GM18498 (cell line): ENCODE results near the gene TEX50.
"Not testable (repeated sequence)": the region's sequence is repeated elsewhere in the genome, so short reads cannot be mapped to it uniquely, and the experiment has no call there.

Experiments used
- ATAC-seq: cut with Tn5 transposase; IDR thresholded peaks from one replicate; pipeline ENCODE4 v1.9.1; 2021; ENCODE audit warnings: mild to moderate bottlenecking, moderate library complexity; ENCODE audit not compliant: unreplicated experiment

The TEX50 gene

DNA sequence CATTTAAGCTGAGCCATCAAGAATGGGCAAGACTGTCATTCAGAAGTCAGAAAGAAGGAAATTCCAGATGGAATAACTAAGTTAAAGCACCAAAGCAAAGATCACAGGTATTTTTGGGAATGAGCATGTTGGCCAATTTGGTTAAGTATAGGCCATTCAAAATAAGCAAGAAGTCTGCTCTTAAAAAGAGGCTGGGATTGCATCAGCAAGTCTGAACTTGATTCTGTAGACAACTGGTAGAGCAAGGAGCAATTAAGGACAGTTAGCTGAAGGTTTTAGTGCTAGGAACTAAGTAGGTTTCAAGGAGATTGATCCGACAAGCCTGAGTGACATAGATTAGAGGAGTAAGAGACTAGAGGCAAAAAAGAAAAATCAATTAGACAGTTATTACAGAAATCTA is 26.1 kb downstream of the TEX50 start:
- no peak for ATAC-seq

DNA sequence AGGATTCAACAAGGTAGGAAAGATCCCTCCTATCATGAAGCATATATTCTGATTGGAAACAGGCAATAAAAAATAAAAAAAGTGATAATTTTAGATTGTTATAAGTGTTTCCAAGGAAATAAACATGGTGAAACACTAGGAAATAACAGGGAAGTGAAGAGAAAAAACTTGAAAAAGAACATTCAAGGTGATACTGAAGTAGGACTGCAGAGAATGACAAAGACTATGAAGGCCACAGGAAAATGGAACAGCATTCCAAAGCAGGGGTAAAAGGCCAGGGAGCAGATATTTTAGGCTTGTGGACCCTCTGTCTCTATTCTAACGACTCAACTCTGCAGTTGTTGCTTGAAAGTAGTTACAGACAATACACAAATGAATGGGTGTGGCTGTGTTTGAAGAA is 26.6 kb downstream of the TEX50 start:
- no peak for ATAC-seq

DNA sequence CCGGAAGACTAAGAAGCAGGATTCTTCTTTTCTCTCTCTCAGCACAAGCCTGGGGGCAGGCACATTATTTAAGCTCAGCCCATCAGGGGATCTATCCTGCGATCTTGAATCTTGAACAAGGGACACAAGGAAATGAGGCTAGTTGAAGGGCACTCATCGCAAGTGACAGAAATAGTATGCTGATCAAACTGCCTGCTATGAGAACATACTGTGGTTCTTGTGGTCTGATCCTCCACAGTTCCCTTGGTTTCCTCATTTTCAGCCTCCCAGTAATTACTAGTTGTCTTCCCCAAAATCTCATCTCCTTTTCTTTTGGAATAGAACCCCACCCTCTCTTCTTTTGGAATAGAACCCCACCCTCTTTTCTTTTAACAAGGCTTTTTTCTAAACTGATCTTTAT is 28.0 kb downstream of the TEX50 start:
- ATAC-seq: no peak

DNA sequence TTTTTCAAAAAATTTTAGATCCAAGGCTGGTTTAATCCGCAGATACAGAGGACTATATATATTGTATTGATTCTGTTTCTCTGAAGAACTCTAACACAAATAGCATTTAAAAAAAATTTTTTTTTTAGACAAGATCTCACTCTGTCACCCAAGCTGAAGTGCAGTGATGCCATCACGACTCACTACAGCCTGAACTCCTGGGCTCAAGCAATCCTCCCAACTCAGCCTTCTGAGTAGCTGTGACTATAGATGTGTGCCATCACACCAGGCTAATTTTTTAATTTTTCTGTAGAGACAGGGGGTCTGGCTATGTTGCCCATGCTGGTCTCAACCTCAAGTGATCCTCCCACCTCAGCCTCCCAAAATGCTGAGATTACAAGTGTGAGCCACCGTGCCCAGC is 31.5 kb downstream of the TEX50 start:
- no peak for ATAC-seq

GRCh38 chr1:173669491-173669941 is 34.4 kb downstream of the TEX50 start, which contains the start of gene ANKRD45:
Gene ANKRD45 (minus strand): TSS chr1:173669851. CDS start chr1:173659418, 10,433 bp downstream.
- ATAC-seq: no peak

DNA sequence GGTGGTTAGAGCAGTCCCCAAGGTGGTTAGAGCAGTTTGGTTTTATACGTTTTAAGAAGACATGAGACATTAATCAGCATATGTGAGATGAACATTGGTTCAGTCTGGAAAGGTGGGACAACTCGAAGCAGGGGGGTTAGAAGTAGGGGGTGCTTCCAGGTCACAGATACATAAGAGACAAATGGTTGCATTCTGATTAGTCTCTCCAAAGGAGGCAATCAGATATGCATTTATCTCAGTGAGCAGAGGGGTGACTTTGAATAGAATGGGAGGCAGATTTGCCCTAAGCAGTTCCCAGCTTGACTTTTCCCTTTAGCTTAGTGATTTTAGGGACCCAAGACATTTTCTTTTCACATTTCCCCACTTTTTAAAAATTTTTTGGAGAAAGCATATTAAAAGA is 39.4 kb downstream of the TEX50 start:
- ATAC-seq: not testable (repeated sequence)

DNA sequence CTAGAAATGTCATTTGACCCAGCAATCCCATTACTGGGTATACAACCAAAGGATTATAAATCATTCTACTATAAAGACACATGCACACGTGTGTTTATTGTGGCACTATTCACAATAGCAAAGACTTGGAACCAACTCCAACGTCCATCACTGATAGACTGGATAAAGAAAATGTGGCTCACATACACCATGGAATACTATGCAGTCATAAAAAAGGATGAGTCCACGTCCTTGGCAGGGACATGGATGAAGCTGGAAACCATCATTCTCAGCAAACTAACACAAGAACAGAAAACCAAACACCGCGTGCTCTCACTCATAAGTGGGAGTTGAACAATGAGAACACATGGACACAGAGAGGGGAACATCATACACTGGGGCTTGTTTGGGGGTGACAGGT is 45.0 kb downstream of the TEX50 start:
- ATAC-seq: not testable (repeated sequence)

DNA sequence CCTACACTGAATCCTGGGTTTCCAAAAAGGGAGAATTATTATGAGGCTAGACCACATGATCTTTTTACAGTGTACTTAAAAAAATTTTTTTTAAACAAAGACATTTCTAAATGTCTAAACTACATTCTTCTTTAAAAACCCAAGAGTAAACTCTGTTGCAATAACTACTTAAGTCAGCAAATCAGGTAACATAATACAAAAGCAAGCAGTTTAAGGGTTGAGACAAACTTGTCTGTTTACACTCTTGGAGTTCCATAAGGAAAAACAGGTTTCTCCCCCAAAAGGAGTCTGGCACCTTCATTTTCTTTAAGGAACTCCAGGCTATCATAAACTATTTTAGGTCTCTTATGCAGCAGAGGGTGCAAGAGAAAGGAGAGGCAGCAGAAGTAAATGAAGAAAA is 47.0 kb downstream of the TEX50 start:
- no peak for ATAC-seq

GRCh38 chr1:173683838-173684237 is 48.7 kb downstream of the TEX50 start:
- ATAC-seq: not testable (repeated sequence)

- not testable (repeated sequence) for ATAC-seq
Measured at GRCh38 chr1:173685121-173685520, 50.0 kb downstream of the TEX50 start.
